Body of pancreas (tissue), 4 donors: ENCODE data around the gene CALML3.

Experiments
- POLR2A ChIP-seq, 3 donors: fragments of 450-650 bp; IDR thresholded peaks; one replicate each; pipeline ENCODE4 v1.6.1; 2016; ENCODE audit warnings: antibody characterized with exemption in 3 of 3, mild to moderate bottlenecking in 2 of 3
- TF ChIP-seq, protein P1 (sequence below), 7 experiments: fragments of 450-650 bp in 4 of 7; fragments of 200-600 bp in 3 of 7; sonication (generic) in 3 of 7; IDR thresholded peaks; one replicate each; pipeline ENCODE4 v1.5.1; 2016 to 2019; ENCODE audit warnings: antibody characterized with exemption in 7 of 7

DNA sequence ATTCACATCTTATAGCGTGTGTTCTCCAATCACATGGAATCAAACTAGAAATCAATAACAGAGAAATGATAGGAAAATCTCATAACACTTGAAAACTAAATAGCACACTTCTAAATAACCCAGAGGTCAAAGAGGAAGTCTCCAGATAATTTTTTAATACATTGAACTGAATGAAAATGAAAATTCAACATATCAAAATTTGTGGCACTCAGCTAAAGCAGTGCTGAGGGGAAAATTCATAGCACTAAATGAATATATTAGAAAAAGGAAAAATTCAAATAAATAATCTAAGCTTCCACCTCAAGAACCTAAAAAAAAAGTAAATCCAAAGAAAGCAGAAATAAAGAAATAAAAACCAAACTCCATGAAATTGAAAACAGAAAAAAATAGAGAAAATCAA, 17.3 kb downstream of the CALML3 start:
- TF ChIP-seq, protein P1, sequence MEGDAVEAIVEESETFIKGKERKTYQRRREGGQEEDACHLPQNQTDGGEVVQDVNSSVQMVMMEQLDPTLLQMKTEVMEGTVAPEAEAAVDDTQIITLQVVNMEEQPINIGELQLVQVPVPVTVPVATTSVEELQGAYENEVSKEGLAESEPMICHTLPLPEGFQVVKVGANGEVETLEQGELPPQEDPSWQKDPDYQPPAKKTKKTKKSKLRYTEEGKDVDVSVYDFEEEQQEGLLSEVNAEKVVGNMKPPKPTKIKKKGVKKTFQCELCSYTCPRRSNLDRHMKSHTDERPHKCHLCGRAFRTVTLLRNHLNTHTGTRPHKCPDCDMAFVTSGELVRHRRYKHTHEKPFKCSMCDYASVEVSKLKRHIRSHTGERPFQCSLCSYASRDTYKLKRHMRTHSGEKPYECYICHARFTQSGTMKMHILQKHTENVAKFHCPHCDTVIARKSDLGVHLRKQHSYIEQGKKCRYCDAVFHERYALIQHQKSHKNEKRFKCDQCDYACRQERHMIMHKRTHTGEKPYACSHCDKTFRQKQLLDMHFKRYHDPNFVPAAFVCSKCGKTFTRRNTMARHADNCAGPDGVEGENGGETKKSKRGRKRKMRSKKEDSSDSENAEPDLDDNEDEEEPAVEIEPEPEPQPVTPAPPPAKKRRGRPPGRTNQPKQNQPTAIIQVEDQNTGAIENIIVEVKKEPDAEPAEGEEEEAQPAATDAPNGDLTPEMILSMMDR (IDR thresholded peaks at IDR 0.05), result no peak
- no peak for TF ChIP-seq POLR2A (IDR thresholded peaks at IDR 0.05)
